ENCODE results near the gene TMEM53. TPM values are rescaled to one million over a fixed set of nuclear protein-coding genes. Genes with fewer than 3 reads are reported as not detected.

Gene TMEM53
- total and polyA plus RNA-seq, 2 donors (not counting 3 experiments of a cell fraction or from before 2014, with no cell fraction given), result 5.3 to 16.5 TPM

DNA sequence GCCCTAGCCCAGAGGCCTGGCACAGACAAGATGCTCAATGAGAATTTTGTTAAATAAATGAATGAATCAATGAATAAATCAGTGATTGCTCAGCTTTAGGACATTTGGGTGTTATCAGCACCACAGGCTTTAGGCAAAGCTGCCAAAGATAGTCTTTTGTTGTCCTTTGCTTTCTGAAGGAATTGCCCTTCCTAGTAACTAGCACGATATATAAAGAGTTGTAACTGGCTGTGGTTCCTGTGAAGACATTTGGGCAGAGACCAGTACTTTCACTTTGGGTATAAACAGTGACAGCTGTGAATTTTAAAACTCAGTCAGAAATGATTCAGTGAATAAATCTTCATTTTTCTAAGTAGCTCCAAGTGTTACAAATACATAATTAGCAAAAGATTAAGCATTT lies 43.4 kb upstream of the TMEM53 start:
- H3K79me2 ChIP-seq (ENCODE audit: control insufficient read depth, insufficient read depth, low read length), result no peaks in the 10 kb centered on the region
- no peak for DNase-seq (ENCODE audit: low read depth, low spot score)
- no peak overlapping the region for H3K27ac ChIP-seq (ENCODE audit: insufficient read depth, low read depth, low read length)
- H3K4me2 ChIP-seq (ENCODE audit: insufficient read depth, low read length), result no peak overlapping the region
- dilution Hi-C loops (cut with MboI; ENCODE audit: extremely low pct_ligation_motif_present, low sequenced_read_pairs), result no loop called here
- no peaks in the 10 kb centered on the region for H3K4me1 ChIP-seq (ENCODE audit: control insufficient read depth, extremely low read depth, insufficient read depth, low read length)
- no peaks in the 10 kb centered on the region for H4K20me1 ChIP-seq (replicated peaks; ENCODE audit: control insufficient read depth, extremely low read depth, insufficient read depth, low read length)
- H2AFZ ChIP-seq (ENCODE audit: low read depth, low read length), result no peak overlapping the region
- CTCF ChIA-PET, result interaction anchor here (1.0 to 2.5 kb wide), 2 partner anchors 9 to 11 kb away, joined by 5 to 6 read pairs; no protein-coding TSS in a partner anchor
- TF ChIP-seq GATA2 (IDR thresholded peaks at IDR 0.05; ENCODE audit: insufficient read depth, insufficient read length, low read depth, low read length), result no peak
- H3K4me3 ChIP-seq (replicated peaks in 1 of 3; ENCODE audit: insufficient read depth in 1 of 3, low read depth in 1 of 3, low read length in 3 of 3), result no peak overlapping the region
- intact Hi-C loops (cut with micrococcal nuclease), result no loop called here
- no peaks in the 10 kb centered on the region for H3K9me3 ChIP-seq (replicated peaks; ENCODE audit: control insufficient read depth, insufficient read depth, low read length)
- FAIRE-seq, result no peak
- H3K9ac ChIP-seq (replicated peaks; ENCODE audit: extremely low read depth, insufficient read depth, low read length), result no peak overlapping the region
- no peaks in the 10 kb centered on the region for H3K9me1 ChIP-seq (replicated peaks; ENCODE audit: control insufficient read depth, extremely low read depth, insufficient read depth, low read length)
- no TSS peak for BruUV-seq (replicated peaks)
- H3K27me3 ChIP-seq (ENCODE audit: control insufficient read depth in 2 of 2, insufficient read depth in 2 of 2, low read length in 2 of 2), result peaks cover 3 to 4% of the 10 kb centered on the region in 2 experiments
- POLR2A ChIA-PET, result no interaction called here
- H3K36me3 ChIP-seq (ENCODE audit: control insufficient read depth in 2 of 2, extremely low read depth in 1 of 2, insufficient read depth in 2 of 2, low read length in 2 of 2), result no peaks in the 10 kb centered on the region

DNA sequence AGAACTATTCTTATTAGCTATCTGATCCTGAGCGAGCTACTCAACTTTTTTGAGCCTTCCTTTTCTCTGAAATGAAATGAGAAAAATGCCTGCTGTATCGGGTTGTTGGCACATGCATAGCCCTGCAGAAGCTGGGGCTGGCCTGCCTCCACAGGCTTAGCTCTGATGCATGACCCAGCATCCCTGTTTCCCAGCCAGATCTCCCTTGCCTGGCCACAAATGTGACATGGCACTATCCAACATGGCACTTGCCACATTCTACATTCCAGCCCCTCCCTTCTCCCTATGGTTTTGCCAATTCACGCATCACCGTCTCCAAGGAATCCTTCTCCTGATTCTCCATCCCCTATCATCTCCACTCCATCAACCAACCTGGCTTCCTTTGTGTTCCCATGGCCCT lies 42.9 kb upstream of the TMEM53 start:
- Histone ChIP-seq H3K4me2 (ENCODE audit: insufficient read depth, low read length) (no peak overlapping the region), H3K27ac (ENCODE audit: insufficient read depth, low read depth, low read length) (no peak overlapping the region), H3K4me3 (replicated peaks in 1 of 3; ENCODE audit: insufficient read depth in 1 of 3, low read depth in 1 of 3, low read length in 3 of 3) (no peak overlapping the region), H3K9me3 (replicated peaks; ENCODE audit: control insufficient read depth, insufficient read depth, low read length) (no peaks in the 10 kb centered on the region), H3K79me2 (ENCODE audit: control insufficient read depth, insufficient read depth, low read length) (no peaks in the 10 kb centered on the region), H2AFZ (ENCODE audit: low read depth, low read length) (no peak overlapping the region), H3K9ac (replicated peaks; ENCODE audit: extremely low read depth, insufficient read depth, low read length) (no peak overlapping the region), H3K9me1 (replicated peaks; ENCODE audit: control insufficient read depth, extremely low read depth, insufficient read depth, low read length) (no peaks in the 10 kb centered on the region), H3K27me3 (ENCODE audit: control insufficient read depth in 2 of 2, insufficient read depth in 2 of 2, low read length in 2 of 2) (peaks cover 3 to 4% of the 10 kb centered on the region in 2 experiments), H4K20me1 (replicated peaks; ENCODE audit: control insufficient read depth, extremely low read depth, insufficient read depth, low read length) (no peaks in the 10 kb centered on the region), H3K36me3 (ENCODE audit: control insufficient read depth in 2 of 2, extremely low read depth in 1 of 2, insufficient read depth in 2 of 2, low read length in 2 of 2) (no peaks in the 10 kb centered on the region), H3K4me1 (ENCODE audit: control insufficient read depth, extremely low read depth, insufficient read depth, low read length) (no peaks in the 10 kb centered on the region)
- ChIA-PET CTCF (interaction anchor here (0.7 to 2.5 kb wide), 3 partner anchors 10 to 92 kb away, joined by 3 to 6 read pairs (median 5); no protein-coding TSS in a partner anchor), POLR2A (no interaction called here)
- dilution Hi-C loops (cut with MboI; ENCODE audit: extremely low pct_ligation_motif_present, low sequenced_read_pairs) (no loop called here), intact Hi-C loops (cut with micrococcal nuclease) (no loop called here)
- TF ChIP-seq MAX (IDR thresholded peaks at IDR 0.05; ENCODE audit: insufficient read depth, insufficient read length), result no peak
- BruUV-seq (replicated peaks), result no TSS peak
- FAIRE-seq (no peak), DNase-seq (ENCODE audit: low read depth, low spot score) (no peak)

Data from endothelial cell of umbilical vein (primary cell).